K562 (cell line): ENCODE results near the gene ZMYND8. TPM values are rescaled to one million over a fixed set of nuclear protein-coding genes. Genes with fewer than 3 reads are reported as not detected.

ENCODE experiments used
- ATF7 ChIP-seq: fragments of 450-650 bp; IDR thresholded peaks from 2 replicates; pipeline ENCODE4 v1.7.1; 2014; ENCODE audit warnings: mild to moderate bottlenecking, moderate library complexity
- BHLHE40 ChIP-seq: IDR thresholded peaks from 2 replicates; pipeline ENCODE4 v1.6.1; 2011; ENCODE audit warnings: low read length, improper control_type of control experiment
- CBX1 ChIP-seq: sonication (generic); IDR thresholded peaks from 2 replicates; pipeline ENCODE4 v1.6.1; 2016; ENCODE audit warnings: antibody characterized with exemption, low read depth, mild to moderate bottlenecking
- IRF2 ChIP-seq: sonication (generic); formaldehyde crosslinking; IDR thresholded peaks from 2 replicates; pipeline ENCODE4 v1.8.1; 2022; ENCODE audit warnings: mild to moderate bottlenecking, missing genetic modification reagents
- KLF1 ChIP-seq: fragments of 450-650 bp; IDR thresholded peaks from 2 replicates; pipeline ENCODE4 v1.6.1; 2016; ENCODE audit warnings: missing genetic modification characterization, missing compliant biosample characterization
- NRF1 ChIP-seq, 2 experiments: fragments of 450-650 bp; IDR thresholded peaks in 1 of 2; conservative IDR thresholded peaks in 1 of 2; 2 replicates each; pipeline ENCODE4 v1.6.1; 2014; ENCODE audit warnings: mild to moderate bottlenecking in 2 of 2
- RAD51 ChIP-seq: fragments of 450-650 bp; IDR thresholded peaks from 2 replicates; pipeline ENCODE4 v1.7.1; 2016; ENCODE audit warnings: low read depth, mild to moderate bottlenecking, borderline replicate concordance
- SP2 ChIP-seq: IDR thresholded peaks from 2 replicates; pipeline ENCODE4 v1.6.1; 2011; ENCODE audit warnings: mild to moderate bottlenecking, low read depth, low read length, moderate library complexity; ENCODE audit not compliant: poor library complexity, severe bottlenecking; ENCODE audit errors: extremely low read depth
- TAF7 ChIP-seq: fragments of 450-650 bp; IDR thresholded peaks from 2 replicates; pipeline ENCODE4 v1.6.1; 2016; ENCODE audit warnings: missing genetic modification characterization, missing compliant biosample characterization
- TARDBP ChIP-seq: fragments of 450-650 bp; IDR thresholded peaks from 2 replicates; pipeline ENCODE4 v1.6.1; 2016
- TRIM24 ChIP-seq, 2 experiments: fragments of 450-650 bp; IDR thresholded peaks; 2 replicates each; pipeline ENCODE4 v1.6.1; 2016
- polyA plus RNA-seq, 8 experiments: library from polyadenylated mRNA; depleted of rRNA in 4 of 8; stranded (reverse) in 5 of 8; unstranded in 3 of 8; fragments of >200 nt; fragmentation: Nextera tagmentation in 2 of 8; fragmentation: Illumina TruSeq in 1 of 8; extraction: Ambion mirVana in 2 of 8; extraction: Trizol in 1 of 8; gene quantifications; 2 replicates each; pipeline versions ENCODE4 v1.2.1 to v1.2.3, GENCODE V29; 2011 to 2014; ENCODE audit warnings: inconsistent platforms in 1 of 8, missing spikeins in 1 of 8
- total RNA-seq, 7 experiments: library from RNA; depleted of rRNA in 6 of 7; stranded (reverse); fragments of >200 nt in 6 of 7; fragmentation: Illumina TruSeq in 2 of 7; extraction: Trizol in 2 of 7; gene quantifications; 2 replicates each; pipeline versions ENCODE4 v1.2.1 to v1.2.3, GENCODE V29; 2011 to 2021; ENCODE audit warnings: low replicate concordance in 1 of 7
- TF ChIP-seq, protein P1 (sequence below): IDR thresholded peaks from 3 replicates; pipeline ENCODE4 v1.6.1; 2011; ENCODE audit warnings: borderline replicate concordance, mild to moderate bottlenecking; ENCODE audit not compliant: insufficient read length, insufficient read depth
- TF ChIP-seq, protein P2 (sequence below), 2 experiments: fragments of 450-650 bp in 1 of 2; sonication (generic) in 1 of 2; formaldehyde crosslinking in 1 of 2; IDR thresholded peaks; 2 replicates each; pipeline versions ENCODE4 v1.7.1 to v1.9.0; 2016 to 2022; ENCODE audit warnings: inconsistent platforms in 1 of 2, mild to moderate bottlenecking in 1 of 2, missing genetic modification reagents in 1 of 2
- TF ChIP-seq, protein P3 (sequence below): fragments of 250-450 bp; sonication (Bioruptor Pico); IDR thresholded peaks from 2 replicates; pipeline ENCODE4 v1.8.0; 2022; ENCODE audit warnings: moderate library complexity, mild to moderate bottlenecking, inconsistent platforms
- TF ChIP-seq, protein P4 (sequence below): fragments of 250-450 bp; sonication (Bioruptor Pico); IDR thresholded peaks from 2 replicates; pipeline ENCODE4 v1.8.0; 2022; ENCODE audit warnings: moderate library complexity, mild to moderate bottlenecking, inconsistent platforms

Gene ZMYND8
- total and polyA plus RNA-seq, 9 of the 15 experiments (the other 6 are each of a cell fraction or from before 2014, with no cell fraction given), result 31.8 to 148 (median 71.9) TPM

DNA sequence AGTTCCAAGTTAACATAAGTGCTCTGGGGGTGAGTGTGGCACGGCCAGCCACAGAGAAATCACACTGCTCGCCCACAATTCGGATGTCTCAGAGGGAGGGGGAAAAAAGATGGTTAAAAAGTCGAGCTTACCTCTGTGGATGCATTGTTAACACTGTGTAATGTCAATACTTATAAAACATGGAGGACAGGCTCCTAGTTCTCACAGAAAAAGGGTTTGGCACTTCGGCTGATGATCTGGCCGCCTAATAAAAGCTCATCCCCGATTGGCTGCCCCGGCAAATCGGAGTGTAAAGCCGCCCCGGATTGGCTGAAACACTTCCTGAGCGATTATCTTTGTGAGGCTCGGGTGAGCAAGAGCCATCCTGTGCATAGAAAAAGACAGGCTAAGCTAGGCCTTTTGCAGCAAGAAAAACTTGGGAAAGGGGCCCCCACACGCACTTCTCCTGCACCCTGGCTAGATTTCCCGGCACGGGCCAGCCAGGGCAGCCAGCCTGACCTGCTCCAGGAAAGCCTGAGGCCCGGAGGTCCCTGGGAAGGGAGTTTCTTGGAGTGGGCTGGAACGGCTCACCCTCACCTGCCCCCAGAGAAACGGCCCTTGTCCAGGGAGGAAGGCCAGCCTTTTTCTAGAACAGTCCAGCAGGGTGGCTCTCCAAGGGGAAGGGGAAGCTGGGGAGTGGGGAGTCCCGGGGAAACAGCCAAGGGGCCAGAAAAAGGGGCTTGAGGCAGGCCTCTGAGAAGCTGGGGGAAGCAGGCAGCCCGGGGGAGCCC lies at the start of gene ZMYND8 (continued):
- TF ChIP-seq, protein P1, sequence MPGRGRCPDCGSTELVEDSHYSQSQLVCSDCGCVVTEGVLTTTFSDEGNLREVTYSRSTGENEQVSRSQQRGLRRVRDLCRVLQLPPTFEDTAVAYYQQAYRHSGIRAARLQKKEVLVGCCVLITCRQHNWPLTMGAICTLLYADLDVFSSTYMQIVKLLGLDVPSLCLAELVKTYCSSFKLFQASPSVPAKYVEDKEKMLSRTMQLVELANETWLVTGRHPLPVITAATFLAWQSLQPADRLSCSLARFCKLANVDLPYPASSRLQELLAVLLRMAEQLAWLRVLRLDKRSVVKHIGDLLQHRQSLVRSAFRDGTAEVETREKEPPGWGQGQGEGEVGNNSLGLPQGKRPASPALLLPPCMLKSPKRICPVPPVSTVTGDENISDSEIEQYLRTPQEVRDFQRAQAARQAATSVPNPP, result no peak
- TF ChIP-seq SP2 (no peak), RAD51 (peak; percentile 47; the same call in 1 of the 2 replicates), TAF7 (peak; percentile 70), TRIM24 (IDR thresholded peaks at IDR 0.05) (no peak), IRF2 (no peak), ATF7 (peak; percentile 52), TARDBP (peak; percentile 79; the same call in 1 of the 2 replicates), NRF1 (conservative IDR thresholded peaks at IDR 0.05 in 1 of 2, IDR thresholded peaks at IDR 0.05 in 1 of 2) (peak; percentile 24 to 29; a peak in 1 of 4 replicates), KLF1 (tag) (no peak), CBX1 (peak; percentile 50; the same call in 1 of the 2 replicates), BHLHE40 (no peak)
- TF ChIP-seq, protein P2, sequence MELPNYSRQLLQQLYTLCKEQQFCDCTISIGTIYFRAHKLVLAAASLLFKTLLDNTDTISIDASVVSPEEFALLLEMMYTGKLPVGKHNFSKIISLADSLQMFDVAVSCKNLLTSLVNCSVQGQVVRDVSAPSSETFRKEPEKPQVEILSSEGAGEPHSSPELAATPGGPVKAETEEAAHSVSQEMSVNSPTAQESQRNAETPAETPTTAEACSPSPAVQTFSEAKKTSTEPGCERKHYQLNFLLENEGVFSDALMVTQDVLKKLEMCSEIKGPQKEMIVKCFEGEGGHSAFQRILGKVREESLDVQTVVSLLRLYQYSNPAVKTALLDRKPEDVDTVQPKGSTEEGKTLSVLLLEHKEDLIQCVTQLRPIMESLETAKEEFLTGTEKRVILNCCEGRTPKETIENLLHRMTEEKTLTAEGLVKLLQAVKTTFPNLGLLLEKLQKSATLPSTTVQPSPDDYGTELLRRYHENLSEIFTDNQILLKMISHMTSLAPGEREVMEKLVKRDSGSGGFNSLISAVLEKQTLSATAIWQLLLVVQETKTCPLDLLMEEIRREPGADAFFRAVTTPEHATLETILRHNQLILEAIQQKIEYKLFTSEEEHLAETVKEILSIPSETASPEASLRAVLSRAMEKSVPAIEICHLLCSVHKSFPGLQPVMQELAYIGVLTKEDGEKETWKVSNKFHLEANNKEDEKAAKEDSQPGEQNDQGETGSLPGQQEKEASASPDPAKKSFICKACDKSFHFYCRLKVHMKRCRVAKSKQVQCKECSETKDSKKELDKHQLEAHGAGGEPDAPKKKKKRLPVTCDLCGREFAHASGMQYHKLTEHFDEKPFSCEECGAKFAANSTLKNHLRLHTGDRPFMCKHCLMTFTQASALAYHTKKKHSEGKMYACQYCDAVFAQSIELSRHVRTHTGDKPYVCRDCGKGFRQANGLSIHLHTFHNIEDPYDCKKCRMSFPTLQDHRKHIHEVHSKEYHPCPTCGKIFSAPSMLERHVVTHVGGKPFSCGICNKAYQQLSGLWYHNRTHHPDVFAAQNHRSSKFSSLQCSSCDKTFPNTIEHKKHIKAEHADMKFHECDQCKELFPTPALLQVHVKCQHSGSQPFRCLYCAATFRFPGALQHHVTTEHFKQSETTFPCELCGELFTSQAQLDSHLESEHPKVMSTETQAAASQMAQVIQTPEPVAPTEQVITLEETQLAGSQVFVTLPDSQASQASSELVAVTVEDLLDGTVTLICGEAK (IDR thresholded peaks at IDR 0.05), result 0 out of 2 replicates have a peak, but pooled peaks have one; percentile 13
- TF ChIP-seq, protein P2 (CRISPR knock-in tag; IDR thresholded peaks at IDR 0.05), result no peak
- TF ChIP-seq, protein P3, sequence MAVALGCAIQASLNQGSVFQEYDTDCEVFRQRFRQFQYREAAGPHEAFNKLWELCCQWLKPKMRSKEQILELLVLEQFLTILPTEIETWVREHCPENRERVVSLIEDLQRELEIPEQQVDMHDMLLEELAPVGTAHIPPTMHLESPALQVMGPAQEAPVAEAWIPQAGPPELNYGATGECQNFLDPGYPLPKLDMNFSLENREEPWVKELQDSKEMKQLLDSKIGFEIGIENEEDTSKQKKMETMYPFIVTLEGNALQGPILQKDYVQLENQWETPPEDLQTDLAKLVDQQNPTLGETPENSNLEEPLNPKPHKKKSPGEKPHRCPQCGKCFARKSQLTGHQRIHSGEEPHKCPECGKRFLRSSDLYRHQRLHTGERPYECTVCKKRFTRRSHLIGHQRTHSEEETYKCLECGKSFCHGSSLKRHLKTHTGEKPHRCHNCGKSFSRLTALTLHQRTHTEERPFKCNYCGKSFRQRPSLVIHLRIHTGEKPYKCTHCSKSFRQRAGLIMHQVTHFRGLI (CRISPR knock-in tag), result peak; percentile 42; the same call in 1 of the 2 replicates
- TF ChIP-seq, protein P4, sequence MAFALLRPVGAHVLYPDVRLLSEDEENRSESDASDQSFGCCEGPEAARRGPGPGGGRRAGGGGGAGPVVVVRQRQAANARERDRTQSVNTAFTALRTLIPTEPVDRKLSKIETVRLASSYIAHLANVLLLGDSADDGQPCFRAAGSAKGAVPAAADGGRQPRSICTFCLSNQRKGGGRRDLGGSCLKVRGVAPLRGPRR, result 0 out of 2 replicates have a peak, but pooled peaks have one; percentile 68
